AG09309 (cell line): ENCODE data around the gene OBSCN.
A peak's percentile ranks its signal among the peaks of the same experiment; 100 is the strongest.

Experiments
- DNase-seq: peaks from one replicate; pipeline ENCODE4 v3.0.0-alpha.2; 2010; ENCODE audit warnings: low read depth
- H3K4me3 ChIP-seq: 2 replicates; pipeline ENCODE4 v1.5.1; 2011; ENCODE audit warnings: mild to moderate bottlenecking, low read depth, low read length, moderate library complexity; ENCODE audit not compliant: control insufficient read depth
- CTCF ChIP-seq: IDR thresholded peaks from 2 replicates; pipeline ENCODE4 v1.5.1; 2011; ENCODE audit warnings: mild to moderate bottlenecking, low read depth, low read length, inconsistent platforms; ENCODE audit not compliant: insufficient read depth, control insufficient read depth; ENCODE audit errors: missing control alignments

Gene OBSCN

GRCh38 chr1:228162286-228163006, 45.4 kb upstream of the OBSCN start:
- H3K4me3 ChIP-seq = no peak overlapping the region
- no peak for DNase-seq
- TF ChIP-seq CTCF = no peak

GRCh38 chr1:228163007-228163753, 44.7 kb upstream of the OBSCN start:
- no peak for TF ChIP-seq CTCF
- no peak overlapping the region for H3K4me3 ChIP-seq
- DNase-seq = no peak

GRCh38 chr1:228163776-228164519, 43.9 kb upstream of the OBSCN start:
- DNase-seq = no peak
- H3K4me3 ChIP-seq = no peak overlapping the region
- TF ChIP-seq CTCF = no peak

- peak overlapping the region; percentile 51 for H3K4me3 ChIP-seq
- no peak for DNase-seq
- no peak for TF ChIP-seq CTCF
These were observed 43.1 kb upstream of the OBSCN start for GRCh38 chr1:228164561-228165371.

- DNase-seq = peak; percentile 95
- peak; percentile 81 for TF ChIP-seq CTCF
- peak within 1 kb of the TSS; percentile 80 for H3K4me3 ChIP-seq
These were observed 42.3 kb upstream of the OBSCN start, which contains the start of gene IBA57 for GRCh38 chr1:228165372-228166169. Gene IBA57, plus strand, starts transcription at chr1:228165804. Its CDS starts 13 bp downstream, at chr1:228165817.
